Keratinocyte (primary cell): Measurements from ENCODE around the gene VSTM1. TPM values are rescaled to one million over a fixed set of nuclear protein-coding genes. Genes with fewer than 3 reads are reported as not detected.

Experiments
- DNase-seq: peaks from one replicate; pipeline ENCODE4 v3.0.0-alpha.2; 2011; ENCODE audit warnings: low read depth, missing footprints, low spot score
- FAIRE-seq: peaks from 2 replicates; lab custom pipeline; 2011; peaks lifted over from hg19 to GRCh38; lab: Jason Lieb, UNC
- H2AFZ ChIP-seq: 2 replicates; pipeline ENCODE4 v1.6.0; 2012; ENCODE audit warnings: low read length, control low read depth, inconsistent platforms; ENCODE audit not compliant: control insufficient read depth
- H3K27ac ChIP-seq: 2 replicates; pipeline ENCODE4 v1.5.1; 2011; ENCODE audit warnings: low read length; ENCODE audit not compliant: control insufficient read depth, insufficient read depth
- H3K27me3 ChIP-seq: 3 replicates; pipeline ENCODE4 v1.6.0; 2011; ENCODE audit warnings: low read length; ENCODE audit not compliant: control insufficient read depth, insufficient read depth; ENCODE audit errors: extremely low read depth
- H3K36me3 ChIP-seq, 2 experiments: 2 replicates in 1 of 2; 3 replicates in 1 of 2; pipeline ENCODE4 v1.5.1; 2011; ENCODE audit warnings: low read length in 2 of 2, mild to moderate bottlenecking in 1 of 2; ENCODE audit not compliant: control insufficient read depth in 2 of 2, insufficient read depth in 2 of 2; ENCODE audit errors: extremely low read depth in 1 of 2
- H3K4me1 ChIP-seq: 3 replicates; pipeline ENCODE4 v1.5.1; 2011; ENCODE audit warnings: low read length; ENCODE audit not compliant: control insufficient read depth, insufficient read depth; ENCODE audit errors: extremely low read depth
- H3K4me2 ChIP-seq: 3 replicates; pipeline ENCODE4 v1.6.0; 2011; ENCODE audit warnings: low read depth, low read length; ENCODE audit not compliant: control insufficient read depth, insufficient read depth; ENCODE audit errors: extremely low read depth
- H3K4me3 ChIP-seq, 3 experiments: fragments of 200-600 bp in 1 of 3; sonication (generic) in 1 of 3; 2 replicates in 2 of 3; 3 replicates in 1 of 3; pipeline ENCODE4 v1.5.1; 2011 to 2016; ENCODE audit warnings: low read length in 3 of 3, mild to moderate bottlenecking in 3 of 3, control low read depth in 2 of 3, inconsistent platforms in 1 of 3, low read depth in 1 of 3, mixed read lengths in 1 of 3, mixed run types in 1 of 3, moderate library complexity in 1 of 3; ENCODE audit not compliant: control insufficient read depth in 2 of 3, insufficient read depth in 2 of 3; ENCODE audit errors: extremely low read depth in 1 of 3
- H3K79me2 ChIP-seq: 2 replicates; pipeline ENCODE4 v1.6.0; 2012; ENCODE audit warnings: low read length; ENCODE audit not compliant: control insufficient read depth, insufficient read depth
- H3K9ac ChIP-seq: 3 replicates; pipeline ENCODE4 v1.6.0; 2011; ENCODE audit warnings: low read length; ENCODE audit not compliant: control insufficient read depth, insufficient read depth; ENCODE audit errors: extremely low read depth
- H3K9me1 ChIP-seq: 3 replicates; pipeline ENCODE4 v1.6.0; 2011; ENCODE audit warnings: low read length; ENCODE audit not compliant: control insufficient read depth, insufficient read depth; ENCODE audit errors: extremely low read depth
- H3K9me3 ChIP-seq: 2 replicates; pipeline ENCODE4 v1.5.1; 2012; ENCODE audit warnings: low read depth, low read length; ENCODE audit not compliant: control insufficient read depth
- H4K20me1 ChIP-seq: 3 replicates; pipeline ENCODE4 v1.6.0; 2011; ENCODE audit warnings: low read length; ENCODE audit not compliant: control insufficient read depth, insufficient read depth; ENCODE audit errors: extremely low read depth
- CTCF ChIP-seq, 3 experiments: IDR thresholded peaks in 1 of 3; conservative IDR thresholded peaks in 1 of 3; optimal IDR thresholded peaks in 1 of 3; 2 replicates in 2 of 3; 3 replicates in 1 of 3; pipeline versions ENCODE3 to v1.5.1; 2011; ENCODE audit warnings: low read length in 3 of 3, mild to moderate bottlenecking in 3 of 3, moderate library complexity in 2 of 3, control low read depth in 1 of 3, inconsistent platforms in 1 of 3; ENCODE audit not compliant: insufficient read depth in 2 of 3; ENCODE audit errors: extremely low read depth in 1 of 3
- EZH2 ChIP-seq: IDR thresholded peaks from one replicate; pipeline ENCODE4 v1.6.1; 2012; ENCODE audit warnings: inconsistent platforms, mild to moderate bottlenecking, low read length, moderate library complexity
- dilution Hi-C: fragments of 300-500 bp; cut with MboI; formaldehyde crosslinking; loops from one replicate; pipeline ENCODE4 v1.7.0; 2020; ENCODE audit warnings: low sequenced_read_pairs; ENCODE audit not compliant: extremely low pct_ligation_motif_present
- polyA plus RNA-seq, 5 experiments: library from polyadenylated mRNA; depleted of rRNA in 3 of 5; stranded (reverse) in 3 of 5; stranded (forward) in 1 of 5; unstranded in 1 of 5; fragments of >200 nt; gene quantifications; 1 replicate in 1 of 5; 2 replicates in 3 of 5; 3 replicates in 1 of 5; pipeline versions ENCODE4 v1.2.1 to v1.2.3, GENCODE V29; 2011 to 2012; ENCODE audit warnings: missing spikeins in 2 of 5, low read depth in 1 of 5, low replicate concordance in 1 of 5

Gene VSTM1
- polyA plus RNA-seq, 1 donor (not counting 4 experiments of a cell fraction or from before 2014, with no cell fraction given), result not detected

GRCh38 chr19:54069470-54069869 is 5.8 kb upstream of the VSTM1 start:
- Histone ChIP-seq H3K9me1 (no peaks in the 10 kb centered on the region), H3K9me3 (no peaks in the 10 kb centered on the region), H3K9ac (no peak overlapping the region), H3K4me3 (no peak overlapping the region), H3K36me3 (no peaks in the 10 kb centered on the region), H3K27me3 (no peaks in the 10 kb centered on the region), H2AFZ (no peak overlapping the region), H4K20me1 (no peaks in the 10 kb centered on the region), H3K4me2 (no peak overlapping the region), H3K4me1 (no peaks in the 10 kb centered on the region), H3K27ac (no peak overlapping the region), H3K79me2 (no peaks in the 10 kb centered on the region)
- DNase-seq (no peak), FAIRE-seq (no peak)
- no peak for TF ChIP-seq EZH2
- TF ChIP-seq CTCF (optimal IDR thresholded peaks at IDR 0.05 in 1 of 3, IDR thresholded peaks at IDR 0.05 in 1 of 3, conservative IDR thresholded peaks at IDR 0.05 in 1 of 3; ENCODE audit: extremely low read depth in 1 of 3, insufficient read depth in 2 of 3, low read length in 3 of 3), result no peak
- dilution Hi-C loops, result no loop called here

- Histone ChIP-seq H4K20me1 (no peaks in the 10 kb centered on the region), H3K9me3 (peaks cover 3% of the 10 kb centered on the region), H3K9me1 (no peaks in the 10 kb centered on the region), H3K36me3 (no peaks in the 10 kb centered on the region), H3K27ac (no peak overlapping the region), H3K4me3 (no peak overlapping the region), H3K79me2 (no peaks in the 10 kb centered on the region), H3K9ac (no peak overlapping the region), H3K27me3 (no peaks in the 10 kb centered on the region), H3K4me2 (no peak overlapping the region), H2AFZ (no peak overlapping the region), H3K4me1 (no peaks in the 10 kb centered on the region)
- dilution Hi-C loops, result no loop called here
- no peak for DNase-seq
- TF ChIP-seq CTCF (optimal IDR thresholded peaks at IDR 0.05 in 1 of 3, IDR thresholded peaks at IDR 0.05 in 1 of 3, conservative IDR thresholded peaks at IDR 0.05 in 1 of 3; ENCODE audit: extremely low read depth in 1 of 3, insufficient read depth in 2 of 3, low read length in 3 of 3) (no peak), EZH2 (no peak)
- no peak for FAIRE-seq
Observed at GRCh38 chr19:54062643-54063042, 1.1 kb downstream of the VSTM1 start.
